Fibroblast of lung (primary cell): Measurements from ENCODE around the gene APOBEC4.

Experiments
- CTCF ChIP-seq, 2 donors: IDR thresholded peaks in 1 of 2; conservative IDR thresholded peaks in 1 of 2; 1 replicate in 1 of 2; 2 replicates in 1 of 2; pipeline ENCODE4 v1.5.1; 2011 to 2012; ENCODE audit warnings: low read length in 2 of 2, control low read depth in 1 of 2, inconsistent platforms in 1 of 2, low read depth in 1 of 2, mild to moderate bottlenecking in 1 of 2
- EZH2 ChIP-seq: IDR thresholded peaks from 2 replicates; pipeline ENCODE4 v1.5.1; 2012; ENCODE audit warnings: low read length, control low read depth, mild to moderate bottlenecking; ENCODE audit errors: missing control alignments

GRCh38 chr1:183696981-183697380, 43.9 kb upstream of the APOBEC4 start:
- TF ChIP-seq CTCF (conservative IDR thresholded peaks at IDR 0.05 in 1 of 2, IDR thresholded peaks at IDR 0.05 in 1 of 2; ENCODE audit: low read depth in 1 of 2, low read length in 2 of 2): no peak
- no peak for TF ChIP-seq EZH2
